GM12872 (cell line): Measurements from ENCODE around the gene SCAMP4.
A peak's percentile ranks its signal among the peaks of the same experiment; 100 is the strongest.

Experiments
- CTCF ChIP-seq: IDR thresholded peaks from 3 replicates; pipeline ENCODE4 v1.5.1; 2011; ENCODE audit warnings: low read depth, mild to moderate bottlenecking, low read length, moderate library complexity; ENCODE audit not compliant: insufficient read depth

SCAMP4 gene

GRCh38 chr19:1943661-1944087 is 38.5 kb downstream of the SCAMP4 start:
- no peak for TF ChIP-seq CTCF

- no peak for TF ChIP-seq CTCF
These were observed 39.1 kb downstream of the SCAMP4 start for GRCh38 chr19:1944088-1944915.

GRCh38 chr19:1944916-1945561 is 39.8 kb downstream of the SCAMP4 start:
- no peak for TF ChIP-seq CTCF

- TF ChIP-seq CTCF, result peak; percentile 58
These were observed 40.7 kb downstream of the SCAMP4 start for GRCh38 chr19:1945899-1946298.

GRCh38 chr19:1947651-1948209 is 42.5 kb downstream of the SCAMP4 start:
- TF ChIP-seq CTCF, result no peak

GRCh38 chr19:1949304-1950101 is 44.3 kb downstream of the SCAMP4 start:
- no peak for TF ChIP-seq CTCF

GRCh38 chr19:1950640-1951039 is 45.4 kb downstream of the SCAMP4 start:
- TF ChIP-seq CTCF, result no peak
